Erythroblast (primary cell): ENCODE measurements around the gene PXYLP1.

Experiments used
- GATA1 ChIP-seq: IDR thresholded peaks from 2 replicates; pipeline ENCODE4 v1.6.1; 2011; ENCODE audit warnings: low read depth, mild to moderate bottlenecking, control low read depth, low read length, moderate library complexity
- POLR2A ChIP-seq: IDR thresholded peaks from 2 replicates; pipeline ENCODE4 v1.6.1; 2011; ENCODE audit warnings: mild to moderate bottlenecking, low read length

DNA sequence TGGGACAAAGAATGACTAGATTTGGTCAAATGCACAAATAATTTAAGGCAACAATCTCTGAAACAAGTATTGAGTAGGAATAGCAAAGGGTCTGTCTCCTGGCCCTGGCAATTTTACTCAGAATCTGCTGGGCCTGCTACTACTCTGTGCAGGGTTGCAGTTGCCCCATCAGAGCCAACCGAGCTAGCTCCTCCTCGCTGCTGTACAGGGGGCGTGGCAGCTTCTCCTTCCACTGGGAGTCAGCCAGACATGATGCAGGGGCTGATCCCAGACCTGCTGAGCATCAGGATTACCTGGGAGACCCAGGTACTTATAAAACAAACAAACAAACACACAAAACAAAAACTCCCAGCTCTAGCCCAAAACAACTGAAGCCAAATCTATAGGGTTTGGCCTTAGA is 30.5 kb upstream of the PXYLP1 start:
- TF ChIP-seq POLR2A (no peak), GATA1 (no peak)
